KMS-11 (cell line): ENCODE results near the gene KRTAP1-5.

Source experiments
- H2AFZ ChIP-seq: fragments of 200-600 bp; sonication (generic); 2 replicates; pipeline ENCODE4 v1.6.1; 2016; ENCODE audit warnings: antibody characterized with exemption, mixed run types, low read depth
- H3K27ac ChIP-seq: fragments of 200-600 bp; sonication (generic); 2 replicates; pipeline ENCODE4 v1.6.1; 2016; ENCODE audit warnings: mild to moderate bottlenecking, mixed run types
- H3K27me3 ChIP-seq: fragments of 200-600 bp; sonication (generic); 2 replicates; pipeline ENCODE4 v1.6.1; 2017; ENCODE audit warnings: mild to moderate bottlenecking, low read depth, mixed run types, moderate library complexity; ENCODE audit not compliant: insufficient read depth
- H3K36me3 ChIP-seq: fragments of 200-600 bp; sonication (generic); 2 replicates; pipeline ENCODE4 v1.6.1; 2017; ENCODE audit warnings: mild to moderate bottlenecking, mixed run types; ENCODE audit not compliant: insufficient read depth
- H3K4me1 ChIP-seq: fragments of 200-600 bp; sonication (generic); 2 replicates; pipeline ENCODE4 v1.6.1; 2016; ENCODE audit warnings: mild to moderate bottlenecking, low read depth, mixed run types; ENCODE audit not compliant: poor library complexity, severe bottlenecking
- H3K4me2 ChIP-seq: fragments of 200-600 bp; sonication (generic); 2 replicates; pipeline ENCODE4 v1.7.0; 2016; ENCODE audit warnings: mild to moderate bottlenecking, mixed run types
- H3K4me3 ChIP-seq: fragments of 200-600 bp; sonication (generic); IDR thresholded peaks from 2 replicates; pipeline ENCODE4 v1.6.1; 2017; ENCODE audit warnings: low read depth, low read length, mixed read lengths; ENCODE audit not compliant: insufficient read depth
- H3K79me2 ChIP-seq: fragments of 200-600 bp; sonication (generic); 2 replicates; pipeline ENCODE4 v1.6.1; 2016; ENCODE audit warnings: low read depth, mixed run types; ENCODE audit not compliant: insufficient read depth
- H3K9ac ChIP-seq: fragments of 200-600 bp; sonication (generic); 2 replicates; pipeline ENCODE4 v1.6.1; 2016; ENCODE audit warnings: mild to moderate bottlenecking, mixed run types
- H4K20me1 ChIP-seq: fragments of 200-600 bp; sonication (generic); 2 replicates; pipeline ENCODE4 v1.6.1; 2016; ENCODE audit warnings: mild to moderate bottlenecking, mixed run types; ENCODE audit not compliant: insufficient read depth
- TF ChIP-seq, protein P1 (sequence below): fragments of 200-600 bp; sonication (generic); conservative IDR thresholded peaks from 2 replicates; pipeline ENCODE4 v1.6.1; 2017; ENCODE audit warnings: low read depth, mild to moderate bottlenecking, antibody characterized with exemption, low read length, moderate library complexity, mixed read lengths

KRTAP1-5 gene

DNA sequence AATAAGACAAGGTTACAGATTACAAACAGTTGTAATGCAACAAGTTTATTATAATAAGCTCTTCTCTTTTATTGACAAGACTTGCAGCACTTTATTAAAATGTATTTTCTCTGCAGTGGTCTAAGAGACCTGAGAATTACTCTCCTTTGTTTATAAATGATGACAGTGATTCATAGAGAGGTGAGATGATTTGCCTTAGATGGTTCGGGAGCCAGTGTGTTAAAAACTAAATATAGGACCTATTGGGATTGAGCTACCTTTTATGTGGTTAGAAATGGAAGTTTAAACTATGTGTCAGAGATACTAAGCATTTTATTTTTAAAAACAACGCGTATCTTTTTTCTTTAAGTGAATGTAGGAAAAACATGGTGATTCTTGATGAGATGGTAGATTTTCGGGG is 30.2 kb downstream of the KRTAP1-5 start:
- H3K4me3 ChIP-seq = no peak overlapping the region
- H3K36me3 ChIP-seq = no peaks in the 10 kb centered on the region
- H3K4me2 ChIP-seq = no peak overlapping the region
- H3K4me1 ChIP-seq = no peaks in the 10 kb centered on the region
- no peak overlapping the region for H3K9ac ChIP-seq
- TF ChIP-seq, protein P1, sequence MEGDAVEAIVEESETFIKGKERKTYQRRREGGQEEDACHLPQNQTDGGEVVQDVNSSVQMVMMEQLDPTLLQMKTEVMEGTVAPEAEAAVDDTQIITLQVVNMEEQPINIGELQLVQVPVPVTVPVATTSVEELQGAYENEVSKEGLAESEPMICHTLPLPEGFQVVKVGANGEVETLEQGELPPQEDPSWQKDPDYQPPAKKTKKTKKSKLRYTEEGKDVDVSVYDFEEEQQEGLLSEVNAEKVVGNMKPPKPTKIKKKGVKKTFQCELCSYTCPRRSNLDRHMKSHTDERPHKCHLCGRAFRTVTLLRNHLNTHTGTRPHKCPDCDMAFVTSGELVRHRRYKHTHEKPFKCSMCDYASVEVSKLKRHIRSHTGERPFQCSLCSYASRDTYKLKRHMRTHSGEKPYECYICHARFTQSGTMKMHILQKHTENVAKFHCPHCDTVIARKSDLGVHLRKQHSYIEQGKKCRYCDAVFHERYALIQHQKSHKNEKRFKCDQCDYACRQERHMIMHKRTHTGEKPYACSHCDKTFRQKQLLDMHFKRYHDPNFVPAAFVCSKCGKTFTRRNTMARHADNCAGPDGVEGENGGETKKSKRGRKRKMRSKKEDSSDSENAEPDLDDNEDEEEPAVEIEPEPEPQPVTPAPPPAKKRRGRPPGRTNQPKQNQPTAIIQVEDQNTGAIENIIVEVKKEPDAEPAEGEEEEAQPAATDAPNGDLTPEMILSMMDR = no peak
- H3K79me2 ChIP-seq = no peaks in the 10 kb centered on the region
- H3K27me3 ChIP-seq = no peaks in the 10 kb centered on the region
- no peak overlapping the region for H3K27ac ChIP-seq
- no peaks in the 10 kb centered on the region for H4K20me1 ChIP-seq
- no peak overlapping the region for H2AFZ ChIP-seq

DNA sequence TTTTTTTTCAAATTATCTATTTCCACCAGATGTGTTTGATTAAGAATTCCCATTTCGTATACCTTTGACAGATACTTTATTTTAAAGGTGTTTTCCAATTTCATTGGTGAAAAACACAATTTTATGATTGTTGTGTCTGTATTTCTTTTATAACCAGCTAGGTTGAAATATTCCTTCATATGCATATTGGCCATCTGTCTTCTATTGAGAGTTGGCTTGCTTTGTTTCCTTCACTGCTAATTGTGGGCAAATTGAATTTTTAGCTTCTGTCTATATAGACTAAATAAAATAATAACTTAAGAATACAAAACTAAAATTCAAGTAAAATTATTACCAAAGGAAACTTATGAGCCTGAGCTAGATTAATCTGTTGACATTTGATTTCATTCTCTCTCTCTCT is 31.9 kb downstream of the KRTAP1-5 start:
- no peaks in the 10 kb centered on the region for H3K27me3 ChIP-seq
- H4K20me1 ChIP-seq = no peaks in the 10 kb centered on the region
- H3K4me1 ChIP-seq = no peaks in the 10 kb centered on the region
- no peaks in the 10 kb centered on the region for H3K36me3 ChIP-seq
- H3K9ac ChIP-seq = no peak overlapping the region
- H3K27ac ChIP-seq = no peak overlapping the region
- no peak overlapping the region for H2AFZ ChIP-seq
- TF ChIP-seq, protein P1 = no peak
- no peak overlapping the region for H3K4me2 ChIP-seq
- no peak overlapping the region for H3K4me3 ChIP-seq
- no peaks in the 10 kb centered on the region for H3K79me2 ChIP-seq

DNA sequence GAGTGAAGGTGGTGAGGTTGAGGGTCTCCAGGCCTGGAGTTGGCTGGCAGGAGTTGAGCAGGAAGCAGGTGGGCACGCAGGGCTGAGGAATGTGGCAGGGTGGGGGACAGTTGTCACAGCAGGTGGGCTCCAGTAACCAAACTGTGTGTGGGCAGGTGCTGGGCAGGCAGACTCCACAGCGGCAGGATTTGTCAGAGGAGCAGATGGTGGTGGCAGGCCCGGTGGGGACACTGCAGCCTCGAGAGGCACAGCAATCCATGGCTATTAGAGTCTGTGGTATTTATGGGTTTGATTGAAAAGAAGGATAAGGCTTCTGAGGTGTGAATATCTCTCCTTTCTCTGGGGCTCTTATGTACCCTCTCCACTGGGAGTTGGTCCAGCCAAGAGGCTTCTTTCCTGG is 33.2 kb downstream of the KRTAP1-5 start, which contains the start of gene KRTAP3-3:
Gene KRTAP3-3 (minus strand): TSS at position 326 of the 400 bp plus-strand sequence. CDS start 67 bp downstream, at position 259.
- no peak within 1 kb of the TSS for H3K27ac ChIP-seq
- H2AFZ ChIP-seq = no peak within 1 kb of the TSS
- no peaks in the 10 kb centered on the region for H3K27me3 ChIP-seq
- no peak within 1 kb of the TSS for H3K4me3 ChIP-seq
- TF ChIP-seq, protein P1 = no peak
- no peak within 1 kb of the TSS for H3K9ac ChIP-seq
- no peak within 1 kb of the TSS for H3K4me2 ChIP-seq
- H4K20me1 ChIP-seq = no peaks in the 10 kb centered on the region
- H3K36me3 ChIP-seq = no peaks in the 10 kb centered on the region
- H3K4me1 ChIP-seq = no peaks in the 10 kb centered on the region
- no peaks in the 10 kb centered on the region for H3K79me2 ChIP-seq

DNA sequence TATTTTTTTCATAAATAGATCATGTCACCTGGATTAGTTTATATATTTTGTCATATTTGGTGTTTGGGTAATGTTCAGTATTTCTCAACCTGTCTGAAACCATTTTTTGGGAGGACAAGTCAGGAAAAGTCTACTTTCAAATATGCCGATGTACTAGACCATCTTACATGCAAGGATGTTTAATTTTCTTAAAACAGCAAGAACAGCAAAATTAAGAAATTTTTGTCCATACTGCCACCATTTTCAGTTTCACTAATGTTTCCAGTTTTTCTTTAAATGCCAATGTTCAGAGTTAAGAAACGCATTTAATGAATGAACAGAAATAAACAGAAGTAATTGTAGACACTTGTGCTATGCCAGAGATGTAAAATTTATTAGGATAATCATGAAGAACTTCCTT is 33.9 kb downstream of the KRTAP1-5 start:
- TF ChIP-seq, protein P1 = no peak
- Histone ChIP-seq H3K79me2 (no peaks in the 10 kb centered on the region), H3K4me3 (no peak overlapping the region), H3K27me3 (no peaks in the 10 kb centered on the region), H3K36me3 (no peaks in the 10 kb centered on the region), H2AFZ (no peak overlapping the region), H3K27ac (no peak overlapping the region), H3K4me1 (no peaks in the 10 kb centered on the region), H3K4me2 (no peak overlapping the region), H4K20me1 (no peaks in the 10 kb centered on the region), H3K9ac (no peak overlapping the region)
